Colonic mucosa (tissue), 4 donors: Measurements from ENCODE around the gene ETV6. TPM values are rescaled to one million over a fixed set of nuclear protein-coding genes. Genes with fewer than 3 reads are reported as not detected.

Experiments
- DNase-seq: peaks from one replicate; pipeline ENCODE4 v3.0.0-alpha.2; 2020
- H3K27ac ChIP-seq: fragments of 200-600 bp; one replicate; pipeline ENCODE4 v1.8.0; 2021
- H3K27me3 ChIP-seq: fragments of 200-600 bp; one replicate; pipeline ENCODE4 v1.8.0; 2021
- H3K36me3 ChIP-seq: fragments of 200-600 bp; one replicate; pipeline ENCODE4 v1.8.0; 2021
- H3K4me1 ChIP-seq: fragments of 200-600 bp; one replicate; pipeline ENCODE4 v1.8.0; 2021; ENCODE audit warnings: mild to moderate bottlenecking
- H3K4me3 ChIP-seq: fragments of 200-600 bp; one replicate; pipeline ENCODE4 v1.8.0; 2021
- H3K9ac ChIP-seq, 2 donors: one replicate each; pipeline ENCODE4 v1.7.0; 2013; ENCODE audit warnings: control low read depth in 2 of 2, low read depth in 2 of 2, low read length in 2 of 2
- H3K9me3 ChIP-seq: fragments of 200-600 bp; one replicate; pipeline ENCODE4 v1.8.0; 2021
- intact Hi-C: fragments of 100-400 bp; cut with DNase I; formaldehyde crosslinking; loops from one replicate; pipeline ENCODE4 v1.14.1; 2022
- total RNA-seq, 2 donors: library from RNA; stranded (reverse); fragmentation: NEBNext Ultra II Directional in 1 of 2; extraction: Animal tissue kit (Norgen Biotek cat#: 25700) in 1 of 2; gene quantifications; one replicate each; pipeline ENCODE4 v1.2.1, GENCODE V29; 2021
- TF ChIP-seq, protein P1 (sequence below): fragments of 200-600 bp; IDR thresholded peaks from one replicate; pipeline ENCODE4 v1.8.0; 2022; ENCODE audit warnings: antibody characterized with exemption, mild to moderate bottlenecking
- donor health status: healthy.
- donor health status: DM: no; HTN: no; CAD: no.
- donor health status: DM: no; HTN: no; CAD: no.

Gene ETV6
- total RNA-seq, 2 donors from 2014 or later = 49.2 to 73.1 TPM

DNA sequence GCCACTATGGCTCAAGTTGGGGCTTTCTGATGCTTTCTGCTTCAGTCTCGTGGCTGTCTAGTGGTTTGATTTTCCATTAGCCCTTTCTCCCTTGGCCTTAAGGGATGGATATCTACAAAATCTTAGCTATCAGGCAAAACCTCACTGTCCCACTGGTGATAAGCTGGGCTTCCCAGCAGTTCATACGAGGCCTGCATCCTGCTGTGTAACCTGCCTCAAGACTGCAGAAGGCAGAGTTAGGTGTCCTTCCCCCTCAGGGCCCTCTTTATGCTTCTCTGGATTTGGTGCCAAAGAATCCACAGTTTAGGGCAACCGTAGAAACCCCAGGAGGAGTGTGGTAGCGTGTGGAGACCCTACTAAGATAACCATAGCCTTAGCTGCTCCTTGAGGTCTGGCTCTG is 38.9 kb downstream of the ETV6 start:
- TF ChIP-seq, protein P1, sequence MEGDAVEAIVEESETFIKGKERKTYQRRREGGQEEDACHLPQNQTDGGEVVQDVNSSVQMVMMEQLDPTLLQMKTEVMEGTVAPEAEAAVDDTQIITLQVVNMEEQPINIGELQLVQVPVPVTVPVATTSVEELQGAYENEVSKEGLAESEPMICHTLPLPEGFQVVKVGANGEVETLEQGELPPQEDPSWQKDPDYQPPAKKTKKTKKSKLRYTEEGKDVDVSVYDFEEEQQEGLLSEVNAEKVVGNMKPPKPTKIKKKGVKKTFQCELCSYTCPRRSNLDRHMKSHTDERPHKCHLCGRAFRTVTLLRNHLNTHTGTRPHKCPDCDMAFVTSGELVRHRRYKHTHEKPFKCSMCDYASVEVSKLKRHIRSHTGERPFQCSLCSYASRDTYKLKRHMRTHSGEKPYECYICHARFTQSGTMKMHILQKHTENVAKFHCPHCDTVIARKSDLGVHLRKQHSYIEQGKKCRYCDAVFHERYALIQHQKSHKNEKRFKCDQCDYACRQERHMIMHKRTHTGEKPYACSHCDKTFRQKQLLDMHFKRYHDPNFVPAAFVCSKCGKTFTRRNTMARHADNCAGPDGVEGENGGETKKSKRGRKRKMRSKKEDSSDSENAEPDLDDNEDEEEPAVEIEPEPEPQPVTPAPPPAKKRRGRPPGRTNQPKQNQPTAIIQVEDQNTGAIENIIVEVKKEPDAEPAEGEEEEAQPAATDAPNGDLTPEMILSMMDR = no peak
- H3K9me3 ChIP-seq = no peaks in the 10 kb centered on the region
- no peak for DNase-seq
- H3K27ac ChIP-seq = no peak overlapping the region
- H3K36me3 ChIP-seq = no peaks in the 10 kb centered on the region
- intact Hi-C loops = no loop called here
- no peaks in the 10 kb centered on the region for H3K27me3 ChIP-seq
- peaks cover 14% of the 10 kb centered on the region for H3K4me1 ChIP-seq
- no peak overlapping the region for H3K4me3 ChIP-seq
- peak overlapping the region in 1 of 2 donors; percentile 23 for H3K9ac ChIP-seq

DNA sequence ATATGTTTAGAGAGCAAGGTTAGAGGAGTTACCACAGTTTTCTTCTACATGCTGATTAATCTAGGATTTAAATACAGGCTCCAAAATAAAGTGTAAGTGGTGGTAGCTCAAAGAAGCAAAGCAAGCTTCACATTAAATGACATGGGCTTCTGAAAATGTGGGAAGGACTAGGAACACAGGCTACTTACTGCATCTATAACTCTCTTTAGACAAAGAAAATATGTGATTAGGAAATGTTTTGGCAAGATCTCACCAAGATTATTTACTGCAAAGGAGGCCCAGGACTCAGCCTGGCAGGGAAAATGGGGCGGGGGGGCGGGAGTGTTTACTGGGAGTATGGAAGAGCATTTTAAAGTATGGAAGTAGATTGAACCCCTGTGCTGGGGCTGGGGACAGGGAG is 39.4 kb downstream of the ETV6 start:
- intact Hi-C loops = no loop called here

DNA sequence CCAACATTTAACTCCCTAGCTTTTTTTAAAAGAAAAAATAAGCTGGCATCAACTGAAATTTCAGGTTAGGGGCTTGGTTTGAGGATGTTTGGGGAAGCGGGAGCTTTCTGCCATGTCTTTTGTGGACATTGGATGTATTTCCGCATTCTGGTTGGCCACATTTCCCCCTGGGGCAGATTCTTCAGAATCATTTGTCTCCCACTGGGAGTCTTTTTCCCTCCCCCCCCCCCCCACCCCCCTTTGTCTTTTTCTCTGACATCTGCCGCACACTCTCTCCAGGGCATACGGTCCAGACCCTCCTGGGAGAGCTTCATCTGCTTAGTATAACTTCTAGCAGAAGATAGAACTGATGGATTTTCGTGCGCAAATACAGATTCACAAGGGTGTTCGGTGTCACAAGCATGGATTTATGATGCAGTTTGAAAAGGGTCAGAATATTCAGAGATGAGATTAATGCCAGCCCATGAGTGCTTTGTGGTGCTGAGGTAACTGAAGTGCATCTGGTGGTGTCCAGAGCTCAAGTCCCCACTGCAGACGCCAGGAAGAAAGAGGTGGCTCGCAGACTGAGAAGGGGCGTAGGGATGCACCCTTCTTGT is 40.2 kb downstream of the ETV6 start:
- Histone ChIP-seq H3K27ac (no peak overlapping the region), H3K27me3 (no peaks in the 10 kb centered on the region)

More for the DNA sequence above, 39.4 kb downstream of the ETV6 start:
- H3K4me3 ChIP-seq = no peak overlapping the region
- peak overlapping the region in 1 of 2 donors; percentile 23 for H3K9ac ChIP-seq
- no peaks in the 10 kb centered on the region for H3K9me3 ChIP-seq
- H3K4me1 ChIP-seq = peaks cover 14% of the 10 kb centered on the region
- H3K27me3 ChIP-seq = no peaks in the 10 kb centered on the region
- TF ChIP-seq, protein P1 = no peak
- H3K27ac ChIP-seq = no peak overlapping the region
- no peak for DNase-seq
- H3K36me3 ChIP-seq = no peaks in the 10 kb centered on the region

DNA sequence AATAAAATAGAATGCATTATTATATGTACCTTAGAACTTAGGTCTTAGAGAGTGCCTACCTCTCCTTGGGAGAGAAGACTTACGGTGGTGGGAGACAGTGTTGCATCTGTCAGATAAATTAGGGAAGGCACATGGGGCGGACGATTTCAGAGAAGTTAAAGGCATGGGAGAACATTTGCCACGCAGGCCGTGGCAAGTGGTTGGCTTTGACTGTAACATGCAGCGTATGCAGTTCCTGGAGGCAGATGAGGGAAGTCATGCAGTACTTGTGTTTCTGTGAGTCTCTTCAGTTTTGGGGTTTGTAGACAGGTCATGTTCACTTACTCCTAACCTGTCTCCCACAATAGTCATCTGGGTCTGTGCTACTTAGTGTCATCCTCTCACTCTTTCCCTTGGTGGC is 43.6 kb downstream of the ETV6 start:
- H3K4me3 ChIP-seq = no peak overlapping the region
- no peaks in the 10 kb centered on the region for H3K36me3 ChIP-seq
- no peak overlapping the region for H3K27ac ChIP-seq
- TF ChIP-seq, protein P1 = no peak
- intact Hi-C loops = no loop called here
- no peak for DNase-seq
- H3K27me3 ChIP-seq = no peaks in the 10 kb centered on the region
- no peaks in the 10 kb centered on the region for H3K9me3 ChIP-seq
- H3K9ac ChIP-seq = no peak overlapping the region
- no peaks in the 10 kb centered on the region for H3K4me1 ChIP-seq

More for the DNA sequence above, 40.2 kb downstream of the ETV6 start:
- no peaks in the 10 kb centered on the region for H3K9me3 ChIP-seq
- H3K36me3 ChIP-seq = no peaks in the 10 kb centered on the region
- intact Hi-C loops = no loop called here
- TF ChIP-seq, protein P1 = no peak
- no peak for DNase-seq
- no peak overlapping the region for H3K4me3 ChIP-seq
- peaks cover 10% of the 10 kb centered on the region for H3K4me1 ChIP-seq
- no peak overlapping the region for H3K9ac ChIP-seq

DNA sequence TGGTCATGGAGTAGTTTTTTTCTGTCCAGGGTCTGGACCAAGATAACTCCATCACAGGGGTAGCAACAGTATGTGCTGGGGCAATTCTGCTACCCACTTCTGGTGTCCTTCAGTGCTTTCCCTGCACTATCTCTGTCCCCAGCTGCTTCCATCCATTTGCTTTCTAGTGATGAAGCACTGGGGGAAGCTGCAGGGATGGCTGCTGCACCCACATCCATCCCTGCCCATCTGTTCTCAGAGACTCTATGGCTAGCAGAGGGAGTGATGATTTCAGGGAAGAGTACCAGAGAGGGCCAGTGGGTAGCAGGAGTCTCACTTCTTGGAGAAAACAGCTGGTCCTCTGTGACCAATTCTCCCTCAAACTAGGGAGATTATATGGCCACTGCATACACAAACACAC is 44.1 kb downstream of the ETV6 start:
- no peak overlapping the region for H3K9ac ChIP-seq
- intact Hi-C loops = no loop called here
- H3K4me1 ChIP-seq = no peaks in the 10 kb centered on the region
- no peaks in the 10 kb centered on the region for H3K36me3 ChIP-seq
- TF ChIP-seq, protein P1 = no peak
- no peaks in the 10 kb centered on the region for H3K27me3 ChIP-seq
- no peak overlapping the region for H3K4me3 ChIP-seq
- H3K9me3 ChIP-seq = no peaks in the 10 kb centered on the region
- no peak for DNase-seq
- H3K27ac ChIP-seq = no peak overlapping the region
